K562 (cell line): ENCODE data around the gene RCHY1. TPM values are rescaled to one million over a fixed set of nuclear protein-coding genes. Genes with fewer than 3 reads are reported as not detected.

ENCODE experiments used
- ATAC-seq: fragments of 200-7000 bp; cut with Tn5 transposase; 3 replicates; pipeline ENCODE4 v1.9.1; 2020; ENCODE audit warnings: moderate library complexity
- BruUV-seq: library from RNA; stranded (reverse); fragments of 400-500 nt; replicated peaks from 2 replicates; lab custom pipeline; 2021; lab: Mats Ljungman, UMichigan
- CTCF ChIA-PET: fragments of 300-600 bp; formaldehyde crosslinking; extraction: SDS; loops from one replicate; lab custom pipeline; 2021; ENCODE audit warnings: low intra/inter-chr PET ratio; lab: Yijun Ruan, JAX
- POLR2A ChIA-PET: fragments of 300-600, 350-650 bp; sonication (Branson Sonifier 250); formaldehyde crosslinking; extraction: SDS; loops from one replicate; lab custom pipeline; 2021; ENCODE audit warnings: antibody characterized with exemption, inconsistent platforms; lab: Yijun Ruan, JAX
- DNase-seq, 4 experiments: peaks; one replicate each; pipeline versions ENCODE4 v3.0.0 to v3.0.0-alpha.2; 2011 to 2018; ENCODE audit warnings: low spot score in 3 of 4, mixed read lengths in 3 of 4; ENCODE audit errors: extremely low read depth in 1 of 4
- FAIRE-seq: peaks from 2 replicates; lab custom pipeline; 2011; peaks lifted over from hg19 to GRCh38; lab: Jason Lieb, UNC
- H2AFZ ChIP-seq: 2 replicates; pipeline ENCODE4 v1.6.0; 2011; ENCODE audit warnings: low read depth, low read length, control low read depth, inconsistent platforms
- H3K27ac ChIP-seq: fragments of 200-600 bp; 3 replicates; pipeline ENCODE4 v1.8.0; 2011; ENCODE audit warnings: low read depth, mild to moderate bottlenecking, control low read depth, inconsistent platforms, low read length, moderate library complexity, mixed read lengths; ENCODE audit errors: extremely low read depth
- H3K27me3 ChIP-seq, 2 experiments: fragments of 300-600 bp in 1 of 2; 2 replicates in 1 of 2; 3 replicates in 1 of 2; pipeline versions ENCODE4 v1.6.0 to v1.8.0; 2011; ENCODE audit warnings: inconsistent platforms in 2 of 2, low read length in 2 of 2, mild to moderate bottlenecking in 1 of 2, mixed read lengths in 1 of 2, moderate library complexity in 1 of 2; ENCODE audit not compliant: control insufficient read depth in 2 of 2, insufficient read depth in 2 of 2
- H3K36me3 ChIP-seq: fragments of 300-600 bp; 3 replicates; pipeline ENCODE4 v1.8.0; 2011; ENCODE audit warnings: mild to moderate bottlenecking, low read length, inconsistent platforms; ENCODE audit not compliant: control insufficient read depth, insufficient read depth
- H3K4me1 ChIP-seq, 2 experiments: fragments of 200-600 bp in 1 of 2; replicated peaks in 1 of 2; 2 replicates in 1 of 2; 3 replicates in 1 of 2; pipeline versions ENCODE4 v1.5.1 to v1.8.0; 2011; ENCODE audit warnings: inconsistent platforms in 2 of 2, low read length in 2 of 2, mild to moderate bottlenecking in 1 of 2, mixed read lengths in 1 of 2, moderate library complexity in 1 of 2; ENCODE audit not compliant: control insufficient read depth in 2 of 2, insufficient read depth in 2 of 2
- H3K4me2 ChIP-seq: 2 replicates; pipeline ENCODE4 v1.6.1; 2011; ENCODE audit warnings: low read length, control low read depth, inconsistent platforms, mixed read lengths; ENCODE audit not compliant: insufficient read depth
- H3K4me3 ChIP-seq: fragments of 200-600 bp; sonication (generic), shearing (Covaris generic); 2 replicates; pipeline ENCODE4 v1.5.1; 2016; ENCODE audit warnings: control low read depth, inconsistent platforms
- H3K79me2 ChIP-seq: fragments of 200-600 bp; 3 replicates; pipeline ENCODE4 v1.8.0; 2011; ENCODE audit warnings: low read length, inconsistent platforms; ENCODE audit not compliant: control insufficient read depth, insufficient read depth
- H3K9ac ChIP-seq, 2 experiments: 2 replicates each; pipeline versions ENCODE4 v1.6.0 to v1.6.1; 2011; ENCODE audit warnings: low read depth in 2 of 2, low read length in 2 of 2, control low read depth in 1 of 2, inconsistent platforms in 1 of 2, mild to moderate bottlenecking in 1 of 2, mixed read lengths in 1 of 2; ENCODE audit not compliant: insufficient read depth in 1 of 2
- H3K9me1 ChIP-seq: one replicate; pipeline ENCODE4 v1.6.0; 2011; ENCODE audit warnings: inconsistent platforms, mild to moderate bottlenecking, low read length, moderate library complexity; ENCODE audit not compliant: control insufficient read depth, insufficient read depth
- H3K9me3 ChIP-seq: replicated peaks from 2 replicates; pipeline ENCODE4 v1.5.1; 2011; ENCODE audit warnings: low read depth, low read length, inconsistent platforms; ENCODE audit not compliant: control insufficient read depth, insufficient read depth
- H4K20me1 ChIP-seq: replicated peaks from 2 replicates; pipeline ENCODE4 v1.6.1; 2011; ENCODE audit warnings: low read length, inconsistent platforms, mixed read lengths; ENCODE audit not compliant: control insufficient read depth, insufficient read depth
- CEBPB ChIP-seq: fragments of 450-650 bp; IDR thresholded peaks from 2 replicates; pipeline ENCODE4 v1.6.1; 2016; ENCODE audit warnings: missing genetic modification characterization, missing compliant biosample characterization
- CEBPG ChIP-seq, 3 experiments: fragments of 200-800 bp in 1 of 3; sonication (Bioruptor generic) in 1 of 3; sonication (generic) in 1 of 3; formaldehyde crosslinking in 1 of 3; IDR thresholded peaks in 2 of 3; conservative IDR thresholded peaks in 1 of 3; 2 replicates each; pipeline versions ENCODE4 v1.6.1 to v1.8.0; 2016 to 2022; ENCODE audit warnings: missing compliant biosample characterization in 2 of 3, missing genetic modification characterization in 2 of 3, mild to moderate bottlenecking in 1 of 3, missing genetic modification reagents in 1 of 3
- LEF1 ChIP-seq: fragments of 450-650 bp; IDR thresholded peaks from 2 replicates; pipeline ENCODE4 v1.6.1; 2016; ENCODE audit warnings: mild to moderate bottlenecking
- WGBS: fragments of 100-300 bp; shearing (Covaris generic); methylation state at CpG from one replicate; pipeline ENCODE4 v1.1.6; 2016; ENCODE audit warnings: low coverage, mixed read lengths; ENCODE audit not compliant: insufficient coverage; ENCODE audit errors: missing lambda C conversion rate; 5-methylcytosine and 5-hydroxymethylcytosine counted together
- in situ Hi-C: fragments of 300-500 bp; cut with MboI; formaldehyde crosslinking; loops from 4 replicates; pipeline ENCODE4 v1.15.0; 2018; ENCODE audit warnings: inconsistent platforms, mixed read lengths
- intact Hi-C: fragments of 100-400 bp; cut with micrococcal nuclease; formaldehyde crosslinking; loops from 2 replicates; pipeline ENCODE4 v1.14.2; 2022
- polyA plus RNA-seq, 8 experiments: library from polyadenylated mRNA; depleted of rRNA in 4 of 8; stranded (reverse) in 5 of 8; unstranded in 3 of 8; fragments of >200 nt; fragmentation: Nextera tagmentation in 2 of 8; fragmentation: Illumina TruSeq in 1 of 8; extraction: Ambion mirVana in 2 of 8; extraction: Trizol in 1 of 8; gene quantifications; 2 replicates each; pipeline versions ENCODE4 v1.2.1 to v1.2.3, GENCODE V29; 2011 to 2014; ENCODE audit warnings: inconsistent platforms in 1 of 8, missing spikeins in 1 of 8
- total RNA-seq, 7 experiments: library from RNA; depleted of rRNA in 6 of 7; stranded (reverse); fragments of >200 nt in 6 of 7; fragmentation: Illumina TruSeq in 2 of 7; extraction: Trizol in 2 of 7; gene quantifications; 2 replicates each; pipeline versions ENCODE4 v1.2.1 to v1.2.3, GENCODE V29; 2011 to 2021; ENCODE audit warnings: low replicate concordance in 1 of 7
- TF ChIP-seq, protein P1 (sequence below): fragments of 250-450 bp; sonication (Bioruptor Pico); IDR thresholded peaks from 2 replicates; pipeline ENCODE4 v1.5.1; 2021; ENCODE audit warnings: mild to moderate bottlenecking
- TF ChIP-seq, protein P2 (sequence below), 2 experiments: fragments of 450-650 bp; formaldehyde crosslinking in 1 of 2; IDR thresholded peaks; 2 replicates each; pipeline versions ENCODE4 v1.4.0 to v1.6.1; 2014 to 2020; ENCODE audit warnings: mild to moderate bottlenecking in 2 of 2, borderline replicate concordance in 1 of 2, low read depth in 1 of 2
- TF ChIP-seq, protein P3 (sequence below): sonication (generic); IDR thresholded peaks from 2 replicates; pipeline ENCODE4 v1.6.1; 2016

RCHY1 gene
- total and polyA plus RNA-seq, 9 of the 15 experiments (the other 6 are each of a cell fraction or from before 2014, with no cell fraction given) = 27.3 to 85.1 (median 45.9) TPM

DNA sequence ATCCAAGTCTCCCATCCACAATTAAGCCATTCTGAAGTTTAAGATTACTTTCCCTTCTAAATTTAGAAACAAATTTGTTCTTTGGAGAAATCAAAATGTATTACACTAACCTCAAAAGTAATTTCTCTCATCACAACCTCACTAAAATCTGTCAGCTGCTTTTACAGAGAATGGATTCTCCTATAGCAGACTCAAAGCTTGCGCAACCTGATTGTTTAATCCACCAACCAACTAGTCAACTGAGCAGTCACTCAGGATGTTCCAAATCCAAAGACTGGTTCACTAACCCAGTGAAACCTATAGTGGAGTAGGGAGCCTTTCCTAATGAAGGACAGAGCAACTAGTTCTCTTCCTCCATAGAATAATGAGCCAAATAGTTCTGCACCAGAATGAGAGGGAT lies 44.3 kb downstream of the RCHY1 start:
- intact Hi-C loops (loop anchor here (10.0 kb wide), 1 partner anchor 595 kb away; no protein-coding TSS in a partner anchor), in situ Hi-C loops (no loop called here)
- H3K4me2 ChIP-seq = no peak overlapping the region
- no peak overlapping the region for H3K27ac ChIP-seq
- no peak overlapping the region for H3K9ac ChIP-seq
- H3K27me3 ChIP-seq = no peaks in the 10 kb centered on the region
- DNase-seq = no peak
- ChIA-PET POLR2A (interaction anchor here (0.7 kb wide), 1 partner anchor 8 kb away, joined by 3 read pairs; no protein-coding TSS in a partner anchor), CTCF (no interaction called here)
- no TSS peak for BruUV-seq
- no peaks in the 10 kb centered on the region for H3K9me3 ChIP-seq
- H3K4me1 ChIP-seq = no peaks in the 10 kb centered on the region
- no peaks in the 10 kb centered on the region for H4K20me1 ChIP-seq
- 93% methylated on average over 1 of the region's 1 CpG for WGBS
- ATAC-seq = no peak
- no peak overlapping the region for H3K4me3 ChIP-seq
- TF ChIP-seq, protein P1, sequence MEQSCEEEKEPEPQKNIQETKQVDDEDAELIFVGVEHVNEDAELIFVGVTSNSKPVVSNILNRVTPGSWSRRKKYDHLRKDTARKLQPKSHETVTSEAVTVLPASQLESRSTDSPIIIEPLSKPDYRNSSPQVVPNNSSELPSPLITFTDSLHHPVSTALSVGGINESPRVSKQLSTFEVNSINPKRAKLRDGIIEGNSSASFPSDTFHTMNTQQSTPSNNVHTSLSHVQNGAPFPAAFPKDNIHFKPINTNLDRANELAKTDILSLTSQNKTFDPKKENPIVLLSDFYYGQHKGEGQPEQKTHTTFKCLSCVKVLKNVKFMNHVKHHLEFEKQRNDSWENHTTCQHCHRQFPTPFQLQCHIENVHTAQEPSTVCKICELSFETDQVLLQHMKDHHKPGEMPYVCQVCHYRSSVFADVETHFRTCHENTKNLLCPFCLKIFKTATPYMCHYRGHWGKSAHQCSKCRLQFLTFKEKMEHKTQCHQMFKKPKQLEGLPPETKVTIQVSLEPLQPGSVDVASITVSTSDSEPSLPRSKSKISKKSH (CRISPR knock-in tag) = no peak
- TF ChIP-seq LEF1 (no peak), CEBPG (CRISPR knock-in tag; IDR thresholded peaks at IDR 0.05) (no peak), CEBPG (tag; conservative IDR thresholded peaks at IDR 0.05 in 1 of 2, IDR thresholded peaks at IDR 0.05 in 1 of 2) (peak in 1 of 2 experiments; percentile 27; a peak in 1 of 4 replicates), CEBPB (tag) (peak; percentile 61)
- TF ChIP-seq, protein P2, sequence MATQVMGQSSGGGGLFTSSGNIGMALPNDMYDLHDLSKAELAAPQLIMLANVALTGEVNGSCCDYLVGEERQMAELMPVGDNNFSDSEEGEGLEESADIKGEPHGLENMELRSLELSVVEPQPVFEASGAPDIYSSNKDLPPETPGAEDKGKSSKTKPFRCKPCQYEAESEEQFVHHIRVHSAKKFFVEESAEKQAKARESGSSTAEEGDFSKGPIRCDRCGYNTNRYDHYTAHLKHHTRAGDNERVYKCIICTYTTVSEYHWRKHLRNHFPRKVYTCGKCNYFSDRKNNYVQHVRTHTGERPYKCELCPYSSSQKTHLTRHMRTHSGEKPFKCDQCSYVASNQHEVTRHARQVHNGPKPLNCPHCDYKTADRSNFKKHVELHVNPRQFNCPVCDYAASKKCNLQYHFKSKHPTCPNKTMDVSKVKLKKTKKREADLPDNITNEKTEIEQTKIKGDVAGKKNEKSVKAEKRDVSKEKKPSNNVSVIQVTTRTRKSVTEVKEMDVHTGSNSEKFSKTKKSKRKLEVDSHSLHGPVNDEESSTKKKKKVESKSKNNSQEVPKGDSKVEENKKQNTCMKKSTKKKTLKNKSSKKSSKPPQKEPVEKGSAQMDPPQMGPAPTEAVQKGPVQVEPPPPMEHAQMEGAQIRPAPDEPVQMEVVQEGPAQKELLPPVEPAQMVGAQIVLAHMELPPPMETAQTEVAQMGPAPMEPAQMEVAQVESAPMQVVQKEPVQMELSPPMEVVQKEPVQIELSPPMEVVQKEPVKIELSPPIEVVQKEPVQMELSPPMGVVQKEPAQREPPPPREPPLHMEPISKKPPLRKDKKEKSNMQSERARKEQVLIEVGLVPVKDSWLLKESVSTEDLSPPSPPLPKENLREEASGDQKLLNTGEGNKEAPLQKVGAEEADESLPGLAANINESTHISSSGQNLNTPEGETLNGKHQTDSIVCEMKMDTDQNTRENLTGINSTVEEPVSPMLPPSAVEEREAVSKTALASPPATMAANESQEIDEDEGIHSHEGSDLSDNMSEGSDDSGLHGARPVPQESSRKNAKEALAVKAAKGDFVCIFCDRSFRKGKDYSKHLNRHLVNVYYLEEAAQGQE (IDR thresholded peaks at IDR 0.05; ENCODE audit: borderline replicate concordance) = no peak
- TF ChIP-seq, protein P2 (CRISPR knock-in tag; IDR thresholded peaks at IDR 0.05; ENCODE audit: low read depth) = no peak
- TF ChIP-seq, protein P3, sequence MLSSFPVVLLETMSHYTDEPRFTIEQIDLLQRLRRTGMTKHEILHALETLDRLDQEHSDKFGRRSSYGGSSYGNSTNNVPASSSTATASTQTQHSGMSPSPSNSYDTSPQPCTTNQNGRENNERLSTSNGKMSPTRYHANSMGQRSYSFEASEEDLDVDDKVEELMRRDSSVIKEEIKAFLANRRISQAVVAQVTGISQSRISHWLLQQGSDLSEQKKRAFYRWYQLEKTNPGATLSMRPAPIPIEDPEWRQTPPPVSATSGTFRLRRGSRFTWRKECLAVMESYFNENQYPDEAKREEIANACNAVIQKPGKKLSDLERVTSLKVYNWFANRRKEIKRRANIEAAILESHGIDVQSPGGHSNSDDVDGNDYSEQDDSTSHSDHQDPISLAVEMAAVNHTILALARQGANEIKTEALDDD = 0 out of 2 replicates have a peak, but pooled peaks have one; percentile 20
- H3K36me3 ChIP-seq = no peaks in the 10 kb centered on the region
- FAIRE-seq = no peak
- H3K79me2 ChIP-seq = no peaks in the 10 kb centered on the region
- H2AFZ ChIP-seq = no peak overlapping the region
- no peaks in the 10 kb centered on the region for H3K9me1 ChIP-seq
